Peyer's patch (tissue), 4 donors: ENCODE results near the gene TMEM109.

Source experiments
- CTCF ChIP-seq, 6 experiments: fragments of 450-650 bp in 4 of 6; fragments of 200-600 bp in 2 of 6; sonication (generic) in 1 of 6; IDR thresholded peaks; one replicate each; pipeline ENCODE4 v1.5.1; 2017 to 2019; ENCODE audit warnings: antibody characterized with exemption in 6 of 6, mild to moderate bottlenecking in 3 of 6, moderate library complexity in 1 of 6
- POLR2A ChIP-seq, 2 donors: fragments of 450-650 bp; IDR thresholded peaks; one replicate each; pipeline ENCODE4 v1.5.1; 2017; ENCODE audit warnings: antibody characterized with exemption in 2 of 2, mild to moderate bottlenecking in 2 of 2, moderate library complexity in 2 of 2

GRCh38 chr11:60897496-60897895, 16.5 kb upstream of the TMEM109 start:
- TF ChIP-seq CTCF (IDR thresholded peaks at IDR 0.05) (no peak), POLR2A (IDR thresholded peaks at IDR 0.05) (no peak)
